GM18909 (cell line): ENCODE measurements around the gene TMTC1.

Source experiments
- ATAC-seq: cut with Tn5 transposase; IDR thresholded peaks from one replicate; pipeline ENCODE4 v1.9.1; 2021; ENCODE audit warnings: mild to moderate bottlenecking; ENCODE audit not compliant: unreplicated experiment, poor library complexity

TMTC1 gene

GRCh38 chr12:29552324-29552927, 231.3 kb downstream of the TMTC1 start:
- peak; percentile 94 for ATAC-seq

GRCh38 chr12:29551812-29552211, 231.9 kb downstream of the TMTC1 start:
- ATAC-seq = no peak

- ATAC-seq = no peak
These were observed 235.9 kb downstream of the TMTC1 start for GRCh38 chr12:29547864-29548263.

GRCh38 chr12:29547151-29547632, 236.6 kb downstream of the TMTC1 start:
- no peak for ATAC-seq

GRCh38 chr12:29546000-29546399, 237.7 kb downstream of the TMTC1 start:
- ATAC-seq = no peak

- ATAC-seq = peak; percentile 87
These were observed 238.7 kb downstream of the TMTC1 start for GRCh38 chr12:29545102-29545467.

GRCh38 chr12:29544428-29545101, 239.2 kb downstream of the TMTC1 start:
- peak; percentile 45 for ATAC-seq

- ATAC-seq = no peak
These were observed 240.7 kb downstream of the TMTC1 start for GRCh38 chr12:29543036-29543435.

GRCh38 chr12:29537298-29537697, 246.4 kb downstream of the TMTC1 start:
- ATAC-seq = no peak

- ATAC-seq = no peak
These were observed 248.8 kb downstream of the TMTC1 start for GRCh38 chr12:29534935-29535334.

- no peak for ATAC-seq
These were observed 249.8 kb downstream of the TMTC1 start for GRCh38 chr12:29533815-29534489.

GRCh38 chr12:29531471-29531870, 252.3 kb downstream of the TMTC1 start:
- no peak for ATAC-seq

- no peak for ATAC-seq
These were observed 253.3 kb downstream of the TMTC1 start for GRCh38 chr12:29530436-29530835.

- no peak for ATAC-seq
These were observed 255.6 kb downstream of the TMTC1 start for GRCh38 chr12:29528161-29528560.

GRCh38 chr12:29521951-29522350, 261.8 kb downstream of the TMTC1 start:
- no peak for ATAC-seq

GRCh38 chr12:29519585-29520182, 264.1 kb downstream of the TMTC1 start:
- ATAC-seq = peak; percentile 60

GRCh38 chr12:29518407-29518806, 265.3 kb downstream of the TMTC1 start:
- no peak for ATAC-seq

GRCh38 chr12:29517264-29517663, 266.5 kb downstream of the TMTC1 start:
- no peak for ATAC-seq

GRCh38 chr12:29516431-29516875, 267.3 kb downstream of the TMTC1 start:
- no peak for ATAC-seq

GRCh38 chr12:29510591-29511185, 273.1 kb downstream of the TMTC1 start:
- no peak for ATAC-seq

- no peak for ATAC-seq
These were observed 274.2 kb downstream of the TMTC1 start for GRCh38 chr12:29509503-29509902.
